NCI-H1105 (cell line): ENCODE data around the gene ABCC9.
"Not testable (repeated sequence)": the region's sequence is repeated elsewhere in the genome, so short reads cannot be mapped to it uniquely, and the experiment has no call there.

ENCODE experiments used
- DNase-seq: peaks from one replicate; lab custom pipeline; 2025; lab: John Stamatoyannopoulos, UW

The ABCC9 gene

GRCh38 chr12:21815306-21816062 is 125.7 kb downstream of the ABCC9 start:
- no peak for DNase-seq

GRCh38 chr12:21814814-21815213 is 126.4 kb downstream of the ABCC9 start:
- DNase-seq, result no peak

- no peak for DNase-seq
Measured at GRCh38 chr12:21814327-21814726, 126.9 kb downstream of the ABCC9 start.

GRCh38 chr12:21813751-21814150 is 127.5 kb downstream of the ABCC9 start:
- DNase-seq, result no peak

- DNase-seq, result no peak
Measured at GRCh38 chr12:21813125-21813524, 128.1 kb downstream of the ABCC9 start.

GRCh38 chr12:21812340-21812739 is 128.9 kb downstream of the ABCC9 start:
- DNase-seq, result not testable (repeated sequence)

GRCh38 chr12:21809100-21809499 is 132.1 kb downstream of the ABCC9 start:
- DNase-seq, result no peak

GRCh38 chr12:21806255-21806654 is 135.0 kb downstream of the ABCC9 start:
- no peak for DNase-seq

- DNase-seq, result no peak
Measured at GRCh38 chr12:21801522-21802288, 139.5 kb downstream of the ABCC9 start.

- no peak for DNase-seq
Measured at GRCh38 chr12:21800011-21800410, 141.2 kb downstream of the ABCC9 start.

- DNase-seq, result no peak
Measured at GRCh38 chr12:21797539-21797938, 143.7 kb downstream of the ABCC9 start.

- no peak for DNase-seq
Measured at GRCh38 chr12:21795648-21796328, 145.4 kb downstream of the ABCC9 start.

GRCh38 chr12:21794807-21795595 is 146.2 kb downstream of the ABCC9 start:
- not testable (repeated sequence) for DNase-seq

GRCh38 chr12:21789687-21790086 is 151.5 kb downstream of the ABCC9 start:
- DNase-seq, result not testable (repeated sequence)

GRCh38 chr12:21788089-21788983 is 152.9 kb downstream of the ABCC9 start:
- DNase-seq, result no peak

GRCh38 chr12:21786041-21786531 is 155.1 kb downstream of the ABCC9 start:
- DNase-seq, result no peak

GRCh38 chr12:21782723-21783122 is 158.5 kb downstream of the ABCC9 start:
- DNase-seq, result not testable (repeated sequence)

GRCh38 chr12:21780786-21781185 is 160.4 kb downstream of the ABCC9 start:
- no peak for DNase-seq

- no peak for DNase-seq
Measured at GRCh38 chr12:21776175-21776574, 165.1 kb downstream of the ABCC9 start.

GRCh38 chr12:21775133-21775820 is 165.9 kb downstream of the ABCC9 start:
- DNase-seq, result no peak
